GM23338 (cell line): ENCODE measurements around the gene ASAH2.

Experiments
- EZH2 ChIP-seq: fragments of 200-600 bp; sonication (generic); IDR thresholded peaks from one replicate; pipeline ENCODE4 v1.8.0; 2017; ENCODE audit warnings: antibody characterized with exemption, mild to moderate bottlenecking, low read depth; ENCODE audit not compliant: unreplicated experiment
- POLR2AphosphoS5 ChIP-seq: IDR thresholded peaks from 2 replicates; pipeline ENCODE4 v1.6.1; 2016; ENCODE audit warnings: antibody characterized with exemption, low read depth

DNA sequence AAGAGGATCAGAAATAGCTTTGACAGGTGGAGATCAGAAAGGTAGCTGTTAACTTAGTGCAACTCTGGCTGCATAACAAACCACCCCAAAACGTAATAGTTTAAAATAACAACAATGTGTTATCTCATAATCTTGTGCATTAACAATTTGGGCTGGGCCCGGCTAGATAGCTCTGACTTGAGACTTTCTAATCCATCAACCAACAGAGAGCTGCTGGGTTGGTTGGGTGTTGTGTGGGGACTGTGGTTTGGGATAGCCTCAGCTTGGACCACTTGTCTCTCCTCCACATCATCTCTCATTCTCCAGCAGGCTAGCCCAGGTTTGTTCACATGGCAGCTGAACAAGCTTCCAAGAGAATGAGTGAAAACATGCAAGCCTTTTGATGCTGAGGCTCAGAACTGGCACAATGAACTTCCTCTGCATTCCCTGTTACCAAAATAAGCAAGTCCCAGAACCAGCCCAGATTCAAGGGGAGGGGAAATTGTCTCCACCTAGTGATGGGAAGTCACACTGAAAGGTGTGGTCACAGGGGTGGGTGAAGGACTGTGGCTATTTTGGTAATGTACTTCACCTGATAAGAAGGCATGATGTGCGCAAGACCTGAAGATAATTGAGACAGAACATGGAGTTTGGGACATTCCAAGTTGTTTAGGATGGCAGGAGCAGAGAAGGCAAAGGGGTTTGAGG, 20.4 kb upstream of the ASAH2 start:
- no peak for TF ChIP-seq EZH2
- TF ChIP-seq POLR2AphosphoS5: no peak
